OCI-LY3 (cell line): Measurements from ENCODE around the gene PROK1.

Experiments used
- EZH2phosphoT487 ChIP-seq: fragments of 200-600 bp; shearing (Covaris generic); IDR thresholded peaks from 2 replicates; pipeline ENCODE4 v1.6.1; 2018; ENCODE audit warnings: antibody characterized with exemption, mixed run types, low read depth
- TF ChIP-seq, protein P1 (sequence below): fragments of 200-600, 300-600 bp; sonication (generic); IDR thresholded peaks from 2 replicates; pipeline ENCODE4 v1.5.1; 2014; ENCODE audit warnings: antibody characterized with exemption, low read length, low read depth

GRCh38 chr1:110433803-110434202 is 17.1 kb upstream of the PROK1 start:
- TF ChIP-seq, protein P1, sequence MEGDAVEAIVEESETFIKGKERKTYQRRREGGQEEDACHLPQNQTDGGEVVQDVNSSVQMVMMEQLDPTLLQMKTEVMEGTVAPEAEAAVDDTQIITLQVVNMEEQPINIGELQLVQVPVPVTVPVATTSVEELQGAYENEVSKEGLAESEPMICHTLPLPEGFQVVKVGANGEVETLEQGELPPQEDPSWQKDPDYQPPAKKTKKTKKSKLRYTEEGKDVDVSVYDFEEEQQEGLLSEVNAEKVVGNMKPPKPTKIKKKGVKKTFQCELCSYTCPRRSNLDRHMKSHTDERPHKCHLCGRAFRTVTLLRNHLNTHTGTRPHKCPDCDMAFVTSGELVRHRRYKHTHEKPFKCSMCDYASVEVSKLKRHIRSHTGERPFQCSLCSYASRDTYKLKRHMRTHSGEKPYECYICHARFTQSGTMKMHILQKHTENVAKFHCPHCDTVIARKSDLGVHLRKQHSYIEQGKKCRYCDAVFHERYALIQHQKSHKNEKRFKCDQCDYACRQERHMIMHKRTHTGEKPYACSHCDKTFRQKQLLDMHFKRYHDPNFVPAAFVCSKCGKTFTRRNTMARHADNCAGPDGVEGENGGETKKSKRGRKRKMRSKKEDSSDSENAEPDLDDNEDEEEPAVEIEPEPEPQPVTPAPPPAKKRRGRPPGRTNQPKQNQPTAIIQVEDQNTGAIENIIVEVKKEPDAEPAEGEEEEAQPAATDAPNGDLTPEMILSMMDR = no peak
- no peak for TF ChIP-seq EZH2phosphoT487
